Activated naive CD4-positive, alpha-beta T cell treated with Interleukin-2 at 50 U/mL for 16 hours (primary cell): ENCODE data around the gene ARHGEF37.
"Not testable (repeated sequence)": the region's sequence is repeated elsewhere in the genome, so short reads cannot be mapped to it uniquely, and the experiment has no call there.

Source experiments
- DNase-seq: peaks from one replicate; pipeline ENCODE4 v3.0.0-alpha.2; 2020

ARHGEF37 gene

GRCh38 chr5:149564542-149565140 lies 16.7 kb upstream of the ARHGEF37 start:
- DNase-seq: not testable (repeated sequence)

- no peak for DNase-seq
These were observed 14.1 kb upstream of the ARHGEF37 start for GRCh38 chr5:149567226-149567625.

GRCh38 chr5:149572170-149572569 lies 9.1 kb upstream of the ARHGEF37 start:
- no peak for DNase-seq

GRCh38 chr5:149572576-149573231 lies 8.6 kb upstream of the ARHGEF37 start:
- no peak for DNase-seq

GRCh38 chr5:149575131-149575530 lies 6.2 kb upstream of the ARHGEF37 start:
- no peak for DNase-seq

GRCh38 chr5:149576021-149576420 lies 5.3 kb upstream of the ARHGEF37 start:
- no peak for DNase-seq

GRCh38 chr5:149578896-149579295 lies 2.4 kb upstream of the ARHGEF37 start:
- no peak for DNase-seq

- peak; percentile 3 for DNase-seq
These were observed 498 bp upstream of the ARHGEF37 start for GRCh38 chr5:149580808-149581191.

- no peak for DNase-seq
These were observed 852 bp downstream of the ARHGEF37 start for GRCh38 chr5:149581931-149582768.

- DNase-seq: no peak
These were observed 2.1 kb downstream of the ARHGEF37 start for GRCh38 chr5:149583394-149583793.

- no peak for DNase-seq
These were observed 2.8 kb downstream of the ARHGEF37 start for GRCh38 chr5:149584121-149584520.

GRCh38 chr5:149585910-149586309 lies 4.6 kb downstream of the ARHGEF37 start:
- no peak for DNase-seq

GRCh38 chr5:149586708-149587318 lies 5.5 kb downstream of the ARHGEF37 start:
- DNase-seq: no peak

GRCh38 chr5:149588936-149589335 lies 7.6 kb downstream of the ARHGEF37 start:
- no peak for DNase-seq

- no peak for DNase-seq
These were observed 12.1 kb downstream of the ARHGEF37 start for GRCh38 chr5:149593370-149593769.

- DNase-seq: no peak
These were observed 13.1 kb downstream of the ARHGEF37 start for GRCh38 chr5:149594206-149594895.

- not testable (repeated sequence) for DNase-seq
These were observed 13.8 kb downstream of the ARHGEF37 start for GRCh38 chr5:149595105-149595504.

GRCh38 chr5:149596712-149597111 lies 15.4 kb downstream of the ARHGEF37 start:
- DNase-seq: no peak

- DNase-seq: no peak
These were observed 16.3 kb downstream of the ARHGEF37 start for GRCh38 chr5:149597618-149598017.

GRCh38 chr5:149598234-149598633 lies 16.9 kb downstream of the ARHGEF37 start:
- DNase-seq: not testable (repeated sequence)

GRCh38 chr5:149598966-149599365 lies 17.7 kb downstream of the ARHGEF37 start:
- no peak for DNase-seq

- no peak for DNase-seq
These were observed 18.1 kb downstream of the ARHGEF37 start for GRCh38 chr5:149599375-149599774.

GRCh38 chr5:149600932-149601331 lies 19.6 kb downstream of the ARHGEF37 start:
- no peak for DNase-seq
